ENCODE results near the gene ZNF234.

DNA sequence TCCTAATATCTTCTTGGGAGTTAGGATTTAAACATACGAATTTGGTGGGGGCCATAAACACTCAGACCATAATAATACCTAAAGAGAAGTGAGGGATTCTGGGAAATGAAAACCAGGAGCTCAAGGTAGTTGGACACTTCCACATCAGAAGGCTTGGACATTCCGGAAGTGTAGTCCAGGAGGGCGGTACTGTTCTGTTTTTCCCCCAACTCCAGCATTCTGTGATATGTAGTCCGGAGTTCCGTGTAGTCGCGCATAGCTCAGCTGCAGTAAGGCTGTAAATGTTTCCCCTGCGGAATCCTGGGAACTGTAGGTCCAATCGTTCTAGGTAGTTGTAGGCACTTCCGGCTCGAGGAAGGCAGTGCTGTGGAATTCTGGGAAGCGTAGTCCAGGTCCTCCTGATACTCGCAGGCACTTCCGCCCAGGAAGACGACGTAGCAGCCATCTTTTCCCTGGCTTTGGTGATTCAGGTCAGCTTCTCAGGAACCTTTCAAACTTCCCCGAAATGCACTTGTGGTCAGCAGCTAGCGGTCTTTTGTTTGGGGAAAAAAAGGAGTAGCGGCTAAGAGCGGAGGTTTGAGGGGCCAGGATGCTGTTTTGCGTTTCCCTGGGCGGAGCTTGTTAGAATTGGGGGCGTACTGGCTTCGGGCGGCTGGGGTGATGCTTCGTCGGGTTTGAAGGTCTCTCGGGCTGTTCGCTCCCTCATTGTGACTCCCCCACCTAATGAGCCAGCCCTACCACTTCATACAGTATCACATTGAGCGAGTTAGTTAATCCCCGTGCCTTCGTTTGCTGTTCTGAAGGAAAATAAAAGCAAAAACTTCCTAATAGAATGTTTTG lies 23.5 kb downstream of the ZNF234 start, which contains the start of gene ZNF226:
- TF ChIP-seq, protein P1, sequence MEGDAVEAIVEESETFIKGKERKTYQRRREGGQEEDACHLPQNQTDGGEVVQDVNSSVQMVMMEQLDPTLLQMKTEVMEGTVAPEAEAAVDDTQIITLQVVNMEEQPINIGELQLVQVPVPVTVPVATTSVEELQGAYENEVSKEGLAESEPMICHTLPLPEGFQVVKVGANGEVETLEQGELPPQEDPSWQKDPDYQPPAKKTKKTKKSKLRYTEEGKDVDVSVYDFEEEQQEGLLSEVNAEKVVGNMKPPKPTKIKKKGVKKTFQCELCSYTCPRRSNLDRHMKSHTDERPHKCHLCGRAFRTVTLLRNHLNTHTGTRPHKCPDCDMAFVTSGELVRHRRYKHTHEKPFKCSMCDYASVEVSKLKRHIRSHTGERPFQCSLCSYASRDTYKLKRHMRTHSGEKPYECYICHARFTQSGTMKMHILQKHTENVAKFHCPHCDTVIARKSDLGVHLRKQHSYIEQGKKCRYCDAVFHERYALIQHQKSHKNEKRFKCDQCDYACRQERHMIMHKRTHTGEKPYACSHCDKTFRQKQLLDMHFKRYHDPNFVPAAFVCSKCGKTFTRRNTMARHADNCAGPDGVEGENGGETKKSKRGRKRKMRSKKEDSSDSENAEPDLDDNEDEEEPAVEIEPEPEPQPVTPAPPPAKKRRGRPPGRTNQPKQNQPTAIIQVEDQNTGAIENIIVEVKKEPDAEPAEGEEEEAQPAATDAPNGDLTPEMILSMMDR (IDR thresholded peaks at IDR 0.05; ENCODE audit: poor library complexity, severe bottlenecking), result peak; percentile 19
- TF ChIP-seq, protein P2, sequence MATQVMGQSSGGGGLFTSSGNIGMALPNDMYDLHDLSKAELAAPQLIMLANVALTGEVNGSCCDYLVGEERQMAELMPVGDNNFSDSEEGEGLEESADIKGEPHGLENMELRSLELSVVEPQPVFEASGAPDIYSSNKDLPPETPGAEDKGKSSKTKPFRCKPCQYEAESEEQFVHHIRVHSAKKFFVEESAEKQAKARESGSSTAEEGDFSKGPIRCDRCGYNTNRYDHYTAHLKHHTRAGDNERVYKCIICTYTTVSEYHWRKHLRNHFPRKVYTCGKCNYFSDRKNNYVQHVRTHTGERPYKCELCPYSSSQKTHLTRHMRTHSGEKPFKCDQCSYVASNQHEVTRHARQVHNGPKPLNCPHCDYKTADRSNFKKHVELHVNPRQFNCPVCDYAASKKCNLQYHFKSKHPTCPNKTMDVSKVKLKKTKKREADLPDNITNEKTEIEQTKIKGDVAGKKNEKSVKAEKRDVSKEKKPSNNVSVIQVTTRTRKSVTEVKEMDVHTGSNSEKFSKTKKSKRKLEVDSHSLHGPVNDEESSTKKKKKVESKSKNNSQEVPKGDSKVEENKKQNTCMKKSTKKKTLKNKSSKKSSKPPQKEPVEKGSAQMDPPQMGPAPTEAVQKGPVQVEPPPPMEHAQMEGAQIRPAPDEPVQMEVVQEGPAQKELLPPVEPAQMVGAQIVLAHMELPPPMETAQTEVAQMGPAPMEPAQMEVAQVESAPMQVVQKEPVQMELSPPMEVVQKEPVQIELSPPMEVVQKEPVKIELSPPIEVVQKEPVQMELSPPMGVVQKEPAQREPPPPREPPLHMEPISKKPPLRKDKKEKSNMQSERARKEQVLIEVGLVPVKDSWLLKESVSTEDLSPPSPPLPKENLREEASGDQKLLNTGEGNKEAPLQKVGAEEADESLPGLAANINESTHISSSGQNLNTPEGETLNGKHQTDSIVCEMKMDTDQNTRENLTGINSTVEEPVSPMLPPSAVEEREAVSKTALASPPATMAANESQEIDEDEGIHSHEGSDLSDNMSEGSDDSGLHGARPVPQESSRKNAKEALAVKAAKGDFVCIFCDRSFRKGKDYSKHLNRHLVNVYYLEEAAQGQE (IDR thresholded peaks at IDR 0.05; ENCODE audit: borderline replicate concordance), result peak; percentile 79
- TF ChIP-seq SMC3 (conservative IDR thresholded peaks at IDR 0.05; ENCODE audit: poor library complexity), result peak; percentile 47
- peak; percentile 33 for TF ChIP-seq TAF1 (IDR thresholded peaks at IDR 0.05; ENCODE audit: low read depth)
- no peak for TF ChIP-seq EP300 (conservative IDR thresholded peaks at IDR 0.05; ENCODE audit: poor library complexity, severe bottlenecking)

Data from neural cell (in vitro differentiated cells).